ENCODE data around the gene SOX18. TPM values are rescaled to one million over a fixed set of nuclear protein-coding genes. Genes with fewer than 3 reads are reported as not detected.

SOX18 gene
- total RNA-seq, 1 donor from 2014 or later, result 48.3 TPM

GRCh38 chr20:64045346-64046011, 4.0 kb downstream of the SOX18 start:
- ATAC-seq (no peak), DNase-seq (no peak)
- H3K27me3 ChIP-seq (ENCODE audit: low read depth), result peaks cover 68% of the 10 kb centered on the region
- intact Hi-C loops (cut with DNase I), result no loop called here
- no peak for TF ChIP-seq CTCF (IDR thresholded peaks at IDR 0.05)
- no peaks in the 10 kb centered on the region for H3K9me3 ChIP-seq
- H3K4me1 ChIP-seq, result peaks cover 20% of the 10 kb centered on the region
- peak overlapping the region; percentile 58 for H3K4me3 ChIP-seq
- H3K36me3 ChIP-seq, result no peaks in the 10 kb centered on the region
- H3K27ac ChIP-seq, result peak overlapping the region; percentile 60

GRCh38 chr20:64044484-64045247, 4.8 kb downstream of the SOX18 start:
- Histone ChIP-seq H3K36me3 (no peaks in the 10 kb centered on the region), H3K4me3 (peak overlapping the region; percentile 3), H3K27ac (peak overlapping the region; percentile 60), H3K9me3 (no peaks in the 10 kb centered on the region), H3K27me3 (ENCODE audit: low read depth) (peaks cover 62% of the 10 kb centered on the region), H3K4me1 (peaks cover 28% of the 10 kb centered on the region)
- ATAC-seq (peak; percentile 4), DNase-seq (no peak)
- intact Hi-C loops (cut with DNase I), result no loop called here
- no peak for TF ChIP-seq CTCF (IDR thresholded peaks at IDR 0.05)

DNA sequence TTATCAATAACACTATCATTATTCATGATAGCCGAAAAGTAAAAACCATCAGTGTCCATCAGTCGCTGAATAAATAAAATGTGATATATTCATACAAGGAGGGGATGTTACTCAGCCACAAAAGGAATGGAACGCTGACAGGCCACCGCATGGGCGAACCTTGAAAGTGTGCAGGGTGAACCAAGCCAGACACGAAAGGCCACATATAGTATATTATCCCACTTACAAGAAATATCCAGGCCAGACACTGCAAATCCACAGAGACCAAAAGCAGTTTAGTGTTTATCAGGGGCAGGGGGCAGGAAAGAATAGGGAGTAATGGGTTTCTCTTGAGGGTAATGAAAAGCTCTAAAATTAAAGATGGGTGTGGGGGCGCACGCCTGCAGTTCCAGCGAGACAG, 5.7 kb downstream of the SOX18 start:
- Histone ChIP-seq H3K4me1 (peaks cover 37% of the 10 kb centered on the region), H3K36me3 (no peaks in the 10 kb centered on the region), H3K27me3 (ENCODE audit: low read depth) (peaks cover 58% of the 10 kb centered on the region), H3K27ac (no peak overlapping the region), H3K9me3 (no peaks in the 10 kb centered on the region), H3K4me3 (no peak overlapping the region)
- intact Hi-C loops (cut with DNase I), result no loop called here
- no peak for TF ChIP-seq CTCF (IDR thresholded peaks at IDR 0.05)
- no peak for DNase-seq
- no peak for ATAC-seq

DNA sequence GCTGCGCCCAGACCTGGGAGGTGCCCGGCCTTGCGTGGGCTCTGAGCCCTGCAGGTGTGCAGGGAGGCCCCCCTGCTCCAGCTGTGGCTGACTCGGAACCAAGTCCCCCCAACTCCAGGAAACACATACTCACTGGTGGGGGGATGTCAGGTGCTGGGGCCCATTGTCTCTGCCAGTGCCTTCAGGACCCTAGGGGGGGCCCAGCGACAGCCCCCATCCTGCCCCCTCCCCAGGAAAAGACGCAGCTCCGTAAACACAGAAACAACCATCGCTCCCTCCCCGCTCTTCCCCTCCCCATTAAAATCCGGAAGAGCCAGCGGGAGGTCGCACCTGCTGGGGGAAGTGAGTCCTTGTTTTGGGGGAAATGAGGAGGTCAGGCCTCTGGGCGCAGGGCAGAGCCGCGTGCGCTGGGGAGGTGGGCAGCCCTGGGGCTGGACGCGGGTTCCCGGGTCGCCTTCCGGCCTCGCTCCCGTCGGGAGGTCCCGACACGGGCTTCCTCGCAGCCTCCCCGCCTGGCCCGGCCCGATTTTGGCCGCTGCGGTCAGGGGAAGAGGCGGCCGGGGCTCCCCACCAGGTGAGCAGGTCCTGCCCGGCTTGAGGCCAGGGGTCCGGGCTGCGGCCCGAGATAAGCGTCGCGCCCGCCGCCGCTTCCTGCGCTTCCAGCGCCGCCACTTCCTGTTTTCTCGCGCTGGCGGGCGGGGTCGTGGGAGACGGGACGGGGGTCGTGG, 7.2 kb downstream of the SOX18 start:
- Histone ChIP-seq H3K4me3 (peak overlapping the region; percentile 58), H3K4me1 (peaks cover 51% of the 10 kb centered on the region), H3K27ac (peak overlapping the region; percentile 76), H3K36me3 (no peaks in the 10 kb centered on the region), H3K9me3 (no peaks in the 10 kb centered on the region), H3K27me3 (ENCODE audit: low read depth) (peaks cover 54% of the 10 kb centered on the region)
- intact Hi-C loops (cut with DNase I), result no loop called here
- no peak for DNase-seq
- no peak for TF ChIP-seq CTCF (IDR thresholded peaks at IDR 0.05)
- ATAC-seq, result no peak

DNA sequence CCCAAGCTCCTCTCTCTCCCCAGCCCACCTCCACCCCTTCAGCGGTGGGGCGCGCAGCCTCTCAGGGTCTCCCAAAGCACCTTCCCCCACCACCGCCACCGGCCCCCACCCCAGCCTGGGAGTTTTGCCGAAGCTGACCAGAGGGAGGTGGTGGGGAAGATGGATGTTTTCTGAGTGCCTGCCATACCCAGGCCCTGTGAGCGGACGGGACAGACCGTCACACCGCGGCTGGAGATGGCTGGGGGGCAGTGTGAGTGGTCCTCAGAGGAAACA, 7.7 kb downstream of the SOX18 start:
- Histone ChIP-seq H3K4me3 (peak overlapping the region; percentile 58), H3K27me3 (ENCODE audit: low read depth) (peaks cover 55% of the 10 kb centered on the region), H3K4me1 (peaks cover 51% of the 10 kb centered on the region), H3K27ac (peak overlapping the region; percentile 76), H3K36me3 (no peaks in the 10 kb centered on the region), H3K9me3 (no peaks in the 10 kb centered on the region)
- TF ChIP-seq CTCF (IDR thresholded peaks at IDR 0.05), result no peak
- intact Hi-C loops (cut with DNase I), result no loop called here
- ATAC-seq, result no peak
- DNase-seq, result no peak

All from lower lobe of right lung (tissue), 2 donors.